ENCODE measurements around the gene MUC4. TPM values are rescaled to one million over a fixed set of nuclear protein-coding genes. Genes with fewer than 3 reads are reported as not detected.

Gene MUC4
- total and polyA plus RNA-seq, 2 of the 4 experiments (the other 2 are of a cell fraction): not detected

- Histone ChIP-seq H3K79me1 (ENCODE audit: low read depth in 1 of 2, low read length in 2 of 2) (no peaks in the 10 kb centered on the region), H2BK15ac (ENCODE audit: low read depth, low read length) (no peak overlapping the region), H2BK20ac (ENCODE audit: low read depth, low read length) (no peak overlapping the region), H3K18ac (ENCODE audit: low read depth, low read length) (no peak overlapping the region), H2BK120ac (ENCODE audit: low read depth, low read length) (no peak overlapping the region), H3K4me3 (ENCODE audit: insufficient read depth, low read depth, low read length) (no peak overlapping the region), H3K36me3 (ENCODE audit: control insufficient read depth, insufficient read depth, low read length) (no peaks in the 10 kb centered on the region; the same call in 1 of the 2 replicates), H3K4me1 (ENCODE audit: control insufficient read depth, insufficient read depth, low read length) (0 out of 2 replicates have a peak, but pooled peaks cover 2% of the 10 kb centered on the region), H3K4me2 (ENCODE audit: low read depth, low read length) (no peak overlapping the region), H4K91ac (ENCODE audit: insufficient read depth, low read depth, low read length) (no peak overlapping the region), H3K56ac (ENCODE audit: extremely low read depth, insufficient read depth, low read length) (no peak overlapping the region), H2AK9ac (replicated peaks; ENCODE audit: low read depth, low read length, poor library complexity) (no peak overlapping the region), H3K23ac (ENCODE audit: low read depth, low read length) (no peak overlapping the region), H3K4ac (ENCODE audit: low read depth, low read length) (no peak overlapping the region), H3K9me3 (ENCODE audit: control insufficient read depth, insufficient read depth, low read length) (no peaks in the 10 kb centered on the region), H3K27ac (ENCODE audit: insufficient read depth, low read length) (no peak overlapping the region), H3K9ac (ENCODE audit: low read depth, low read length) (no peak overlapping the region), H2AFZ (replicated peaks; ENCODE audit: low read length, poor library complexity) (peak overlapping the region; percentile 84), H2AK5ac (ENCODE audit: low read depth, low read length) (no peak overlapping the region), H2BK5ac (ENCODE audit: low read depth, low read length, poor library complexity, severe bottlenecking) (no peak overlapping the region), H4K20me1 (ENCODE audit: insufficient read depth, low read length) (no peaks in the 10 kb centered on the region), H4K8ac (ENCODE audit: low read depth in 2 of 2, low read length in 2 of 2) (no peak overlapping the region), H3K27me3 (ENCODE audit: control insufficient read depth, insufficient read depth, low read length) (no peaks in the 10 kb centered on the region), H4K5ac (ENCODE audit: low read depth, low read length) (no peak overlapping the region), H3K14ac (replicated peaks; ENCODE audit: low read depth, low read length) (no peak overlapping the region), H3K9me1 (ENCODE audit: insufficient read depth, low read length) (no peaks in the 10 kb centered on the region)
- no peak for DNase-seq
- POLR2A ChIA-PET (ENCODE audit: unreplicated experiment): no interaction called here
- no peak for TF ChIP-seq POLR2A (IDR thresholded peaks at IDR 0.05; ENCODE audit: low read depth, low read length)
- in situ Hi-C loops (cut with MboI; ENCODE audit: low sequenced_read_pairs): loop anchor here (5.0 kb wide), 1 partner anchor 37 kb away; no protein-coding TSS in a partner anchor
- BruUV-seq (replicated peaks): no TSS peak
- 89% methylated on average over 15 of the region's 23 CpGs; no CpG with 5 or more reads in 1 of the 2 experiments for WGBS, 2 experiments (ENCODE audit: extremely low coverage in 2 of 2, insufficient read length in 1 of 2)
- intact Hi-C loops (cut with micrococcal nuclease): loop anchor here (1.0 to 5.0 kb wide), 3 partner anchors 34 to 347 kb away; no protein-coding TSS in a partner anchor
- dilution Hi-C loops (cut with HindIII; ENCODE audit: low sequenced_read_pairs, unreplicated experiment): no loop called here
- ATAC-seq (ENCODE audit: low read depth): no peak
- CTCF ChIA-PET: interaction anchor here (1.4 to 2.6 kb wide), 3 partner anchors 9 to 54 kb away, joined by 6 to 19 read pairs (median 9); no protein-coding TSS in a partner anchor
Observed at GRCh38 chr3:195859846-195860411, 48.2 kb upstream of the MUC4 start.

Measured in IMR-90 (cell line).